ENCODE data around the gene TRHDE. TPM values are rescaled to one million over a fixed set of nuclear protein-coding genes. Genes with fewer than 3 reads are reported as not detected.

TRHDE gene
- total RNA-seq, 1 donor from 2014 or later: 0.64 TPM

DNA sequence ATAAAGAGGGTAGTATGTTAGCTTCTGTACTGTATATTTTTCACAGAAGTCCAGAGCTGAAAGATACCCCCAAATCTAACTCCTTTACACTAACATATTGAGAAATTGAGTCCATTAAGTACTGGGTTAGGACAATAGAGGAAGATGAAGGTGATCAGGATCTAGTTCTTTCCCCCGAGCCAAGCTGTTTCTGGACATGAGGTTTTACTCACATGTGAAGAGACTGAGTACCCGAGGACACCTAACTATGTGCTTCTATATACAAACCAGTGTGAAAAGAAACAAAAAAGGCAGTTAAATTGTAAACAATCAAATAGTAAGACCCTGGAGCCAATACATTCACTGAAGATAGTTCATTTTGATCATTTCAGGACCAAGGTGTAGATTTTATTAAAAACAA, 3.8 kb upstream of the TRHDE start:
- H3K9me3 Mint-ChIP-seq (ENCODE audit: unreplicated experiment): no peaks in the 10 kb centered on the region
- no peak overlapping the region for H3K27ac Mint-ChIP-seq (ENCODE audit: unreplicated experiment)
- H3K4me3 Mint-ChIP-seq (ENCODE audit: unreplicated experiment): no peak overlapping the region
- DNase-seq (ENCODE audit: extremely low spot score, unreplicated experiment): no peak
- TF ChIP-seq, protein P1, sequence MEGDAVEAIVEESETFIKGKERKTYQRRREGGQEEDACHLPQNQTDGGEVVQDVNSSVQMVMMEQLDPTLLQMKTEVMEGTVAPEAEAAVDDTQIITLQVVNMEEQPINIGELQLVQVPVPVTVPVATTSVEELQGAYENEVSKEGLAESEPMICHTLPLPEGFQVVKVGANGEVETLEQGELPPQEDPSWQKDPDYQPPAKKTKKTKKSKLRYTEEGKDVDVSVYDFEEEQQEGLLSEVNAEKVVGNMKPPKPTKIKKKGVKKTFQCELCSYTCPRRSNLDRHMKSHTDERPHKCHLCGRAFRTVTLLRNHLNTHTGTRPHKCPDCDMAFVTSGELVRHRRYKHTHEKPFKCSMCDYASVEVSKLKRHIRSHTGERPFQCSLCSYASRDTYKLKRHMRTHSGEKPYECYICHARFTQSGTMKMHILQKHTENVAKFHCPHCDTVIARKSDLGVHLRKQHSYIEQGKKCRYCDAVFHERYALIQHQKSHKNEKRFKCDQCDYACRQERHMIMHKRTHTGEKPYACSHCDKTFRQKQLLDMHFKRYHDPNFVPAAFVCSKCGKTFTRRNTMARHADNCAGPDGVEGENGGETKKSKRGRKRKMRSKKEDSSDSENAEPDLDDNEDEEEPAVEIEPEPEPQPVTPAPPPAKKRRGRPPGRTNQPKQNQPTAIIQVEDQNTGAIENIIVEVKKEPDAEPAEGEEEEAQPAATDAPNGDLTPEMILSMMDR (IDR thresholded peaks at IDR 0.05): no peak
- peaks cover 14% of the 10 kb centered on the region for H3K4me1 Mint-ChIP-seq (ENCODE audit: unreplicated experiment)
- no peaks in the 10 kb centered on the region for H3K36me3 Mint-ChIP-seq (ENCODE audit: unreplicated experiment)
- peaks cover 24% of the 10 kb centered on the region for H3K27me3 Mint-ChIP-seq (ENCODE audit: unreplicated experiment)

DNA sequence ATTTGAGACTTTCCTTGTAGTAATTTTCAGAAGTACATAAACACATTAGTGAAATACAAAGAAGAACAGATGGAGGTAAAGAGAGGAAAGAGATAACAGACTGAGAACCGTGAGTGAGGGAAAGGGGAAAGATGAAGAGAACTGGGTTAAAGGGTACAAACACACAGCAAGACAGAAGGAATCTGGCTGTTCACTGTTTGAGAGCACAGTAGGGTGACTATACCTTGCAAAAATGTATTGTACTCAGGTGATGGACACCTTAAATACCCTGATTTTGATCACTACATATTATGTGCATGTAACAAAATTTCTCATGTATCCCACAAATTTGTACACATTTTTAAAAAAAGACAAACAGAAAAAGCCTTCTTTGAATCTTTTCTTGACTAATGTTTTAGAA, 2.7 kb upstream of the TRHDE start:
- peaks cover 18% of the 10 kb centered on the region for H3K4me1 Mint-ChIP-seq (ENCODE audit: unreplicated experiment)
- H3K27me3 Mint-ChIP-seq (ENCODE audit: unreplicated experiment): peaks cover 35% of the 10 kb centered on the region
- no peak overlapping the region for H3K27ac Mint-ChIP-seq (ENCODE audit: unreplicated experiment)

DNA sequence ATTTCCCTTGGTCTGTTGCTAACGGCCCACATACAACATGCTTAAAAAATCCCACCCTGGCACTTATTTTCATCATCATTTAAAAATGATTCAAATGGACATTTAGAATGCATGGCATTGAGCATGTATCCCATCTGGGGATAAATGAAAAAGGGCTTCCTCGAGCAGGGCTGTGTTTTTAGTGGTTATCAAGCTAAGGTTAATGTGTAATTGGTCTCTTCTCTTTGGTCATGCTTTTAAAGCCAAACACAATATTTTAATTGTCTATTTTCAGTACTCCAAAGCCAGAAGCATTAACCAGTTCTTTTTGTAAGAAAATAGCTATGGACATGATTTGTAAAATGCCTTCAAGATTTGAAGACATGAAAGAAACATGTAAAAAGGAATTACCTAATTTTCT, 1.9 kb upstream of the TRHDE start:
- H3K27me3 Mint-ChIP-seq (ENCODE audit: unreplicated experiment): peaks cover 40% of the 10 kb centered on the region

More for the DNA sequence above, 2.7 kb upstream of the TRHDE start:
- DNase-seq (ENCODE audit: extremely low spot score, unreplicated experiment): no peak
- Mint-ChIP-seq H3K36me3 (ENCODE audit: unreplicated experiment) (no peaks in the 10 kb centered on the region), H3K4me3 (ENCODE audit: unreplicated experiment) (no peak overlapping the region), H3K9me3 (ENCODE audit: unreplicated experiment) (no peaks in the 10 kb centered on the region)
- TF ChIP-seq, protein P1 (IDR thresholded peaks at IDR 0.05): no peak

DNA sequence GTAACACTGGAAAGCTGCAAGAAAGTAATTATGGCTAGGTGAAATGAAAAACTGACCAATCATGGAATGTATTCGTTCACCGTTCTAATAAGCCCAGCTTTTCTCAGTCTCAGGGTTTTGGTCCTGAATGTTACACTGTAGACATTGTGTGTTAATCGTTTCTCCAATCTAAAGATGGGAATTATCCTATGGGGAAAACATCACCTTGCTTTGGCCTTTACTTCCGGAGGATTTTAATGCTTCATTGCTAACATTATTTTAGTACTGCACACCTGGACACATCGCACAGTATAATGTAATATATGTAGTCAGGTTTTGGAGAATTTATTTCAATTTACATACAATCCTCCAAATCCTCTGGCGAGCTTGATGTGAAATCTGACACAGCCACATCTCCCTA, 1.2 kb upstream of the TRHDE start:
- peaks cover 45% of the 10 kb centered on the region for H3K27me3 Mint-ChIP-seq (ENCODE audit: unreplicated experiment)
- no peak for DNase-seq (ENCODE audit: extremely low spot score, unreplicated experiment)
- no peak overlapping the region for H3K27ac Mint-ChIP-seq (ENCODE audit: unreplicated experiment)
- H3K36me3 Mint-ChIP-seq (ENCODE audit: unreplicated experiment): no peaks in the 10 kb centered on the region
- no peaks in the 10 kb centered on the region for H3K9me3 Mint-ChIP-seq (ENCODE audit: unreplicated experiment)
- H3K4me3 Mint-ChIP-seq (ENCODE audit: unreplicated experiment): peak overlapping the region; percentile 92
- TF ChIP-seq, protein P1 (IDR thresholded peaks at IDR 0.05): no peak
- peaks cover 18% of the 10 kb centered on the region for H3K4me1 Mint-ChIP-seq (ENCODE audit: unreplicated experiment)

More for the DNA sequence above, 1.9 kb upstream of the TRHDE start:
- Mint-ChIP-seq H3K9me3 (ENCODE audit: unreplicated experiment) (no peaks in the 10 kb centered on the region), H3K27ac (ENCODE audit: unreplicated experiment) (no peak overlapping the region), H3K4me1 (ENCODE audit: unreplicated experiment) (peaks cover 18% of the 10 kb centered on the region), H3K36me3 (ENCODE audit: unreplicated experiment) (no peaks in the 10 kb centered on the region), H3K4me3 (ENCODE audit: unreplicated experiment) (no peak overlapping the region)
- TF ChIP-seq, protein P1 (IDR thresholded peaks at IDR 0.05): no peak
- DNase-seq (ENCODE audit: extremely low spot score, unreplicated experiment): no peak

DNA sequence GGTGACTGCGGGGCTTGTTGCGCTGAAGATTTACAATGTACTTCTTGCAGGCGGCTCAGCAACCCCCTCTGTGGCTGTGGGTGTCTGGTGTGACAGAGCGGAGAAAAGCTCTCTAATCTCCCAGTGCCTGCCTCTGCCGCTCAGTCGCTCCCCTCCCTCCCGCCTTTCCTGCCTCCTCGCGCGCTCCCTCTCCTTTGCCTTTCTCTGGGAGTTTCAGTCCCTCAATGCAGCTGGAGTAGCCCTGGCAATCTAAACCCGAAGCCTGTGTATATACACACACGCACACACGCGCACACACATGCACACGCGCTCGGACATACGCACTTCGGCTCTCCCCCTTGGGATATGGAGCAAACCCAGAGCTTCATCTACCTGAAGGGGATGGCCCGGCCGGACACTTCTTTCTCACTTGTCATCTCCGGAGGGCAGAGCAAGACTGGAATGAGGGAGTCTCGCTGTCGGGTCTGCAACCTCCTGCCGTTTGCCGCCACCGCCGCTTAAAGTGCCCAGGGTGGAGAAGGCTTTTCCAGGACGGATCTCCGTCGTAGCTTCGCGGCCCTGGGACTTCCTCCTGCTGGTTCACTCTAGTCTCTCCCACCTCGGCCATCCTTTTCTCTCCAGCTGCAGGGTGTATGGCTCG, 599 bp upstream of the TRHDE start:
- Mint-ChIP-seq H3K27me3 (ENCODE audit: unreplicated experiment) (peaks cover 49% of the 10 kb centered on the region), H3K4me3 (ENCODE audit: unreplicated experiment) (peak overlapping the region; percentile 92), H3K36me3 (ENCODE audit: unreplicated experiment) (no peaks in the 10 kb centered on the region), H3K4me1 (ENCODE audit: unreplicated experiment) (peaks cover 18% of the 10 kb centered on the region), H3K9me3 (ENCODE audit: unreplicated experiment) (no peaks in the 10 kb centered on the region), H3K27ac (ENCODE audit: unreplicated experiment) (peak overlapping the region; percentile 65)
- peak; percentile 83 for DNase-seq (ENCODE audit: extremely low spot score, unreplicated experiment)
- TF ChIP-seq, protein P1 (IDR thresholded peaks at IDR 0.05): peak; percentile 16
